ENCODE results near the gene OTOG.

OTOG gene

DNA sequence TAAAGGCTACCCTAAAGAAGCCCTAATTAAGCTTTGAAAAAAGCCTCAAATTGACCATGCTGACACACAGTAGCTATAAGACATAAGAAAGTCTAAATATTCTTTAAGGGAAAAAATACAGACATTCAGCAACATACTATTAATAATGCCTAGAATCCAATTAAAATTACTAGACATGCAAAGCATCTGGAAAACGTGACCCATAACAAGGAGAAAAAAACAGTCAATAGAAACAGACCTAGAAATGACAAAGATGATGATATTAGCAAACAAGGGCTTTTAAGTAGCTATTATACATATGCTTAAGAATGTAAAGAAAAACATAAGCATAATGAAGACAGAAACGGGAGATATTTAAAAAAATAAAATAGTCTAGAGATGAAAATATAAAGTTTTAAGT lies 108.6 kb downstream of the OTOG start:
- no peak for TF ChIP-seq JUND (IDR thresholded peaks at IDR 0.05; ENCODE audit: low read depth)
- in situ Hi-C loops (cut with HindIII; ENCODE audit: low pct_unique_long_range_greater_than_20kb, low sequenced_read_pairs), result no loop called here
- DNase-seq (ENCODE audit: low read depth in 1 of 2, low spot score in 1 of 2), result no peak

DNA sequence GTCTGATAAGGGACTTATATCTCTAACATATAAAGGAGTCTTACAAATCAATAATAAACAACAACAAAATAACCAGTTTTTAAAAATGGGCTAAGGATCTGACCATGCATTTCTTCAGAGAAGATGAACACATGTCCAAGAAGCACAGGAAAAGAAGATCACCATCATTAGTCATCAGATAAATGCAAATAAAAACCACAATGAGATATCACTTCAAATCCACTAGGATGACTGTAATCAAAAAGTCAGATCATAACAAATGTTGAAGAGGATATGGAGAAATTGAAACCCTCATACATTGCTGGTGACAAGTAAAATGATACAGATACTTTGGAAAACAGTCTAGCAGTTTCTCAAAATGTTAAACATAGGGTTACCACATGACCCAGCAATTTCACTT lies 111.2 kb downstream of the OTOG start:
- in situ Hi-C loops (cut with HindIII; ENCODE audit: low pct_unique_long_range_greater_than_20kb, low sequenced_read_pairs), result no loop called here
- no peak for DNase-seq (ENCODE audit: low read depth in 1 of 2, low spot score in 1 of 2)
- TF ChIP-seq JUND (IDR thresholded peaks at IDR 0.05; ENCODE audit: low read depth), result no peak

DNA sequence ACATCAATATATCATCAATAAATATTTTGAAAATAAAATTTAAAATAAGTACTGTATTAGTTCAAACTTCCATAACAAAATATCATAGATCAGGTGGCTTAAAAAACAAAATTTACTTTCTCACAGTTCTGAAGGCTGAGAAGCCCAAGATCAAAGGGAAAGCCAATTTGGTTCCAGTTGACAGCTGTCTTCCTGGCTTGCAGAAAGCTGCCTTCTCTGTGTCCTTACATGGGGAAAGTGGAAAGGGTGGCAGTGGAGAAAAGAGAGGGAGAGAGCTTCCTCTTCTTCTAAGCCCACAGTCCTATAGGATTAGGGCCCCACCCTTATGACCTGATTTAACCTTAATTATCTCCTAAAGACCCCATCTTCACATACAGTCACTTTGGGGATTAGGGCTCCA lies 121.1 kb downstream of the OTOG start:
- in situ Hi-C loops (cut with HindIII; ENCODE audit: low pct_unique_long_range_greater_than_20kb, low sequenced_read_pairs), result no loop called here
- DNase-seq (ENCODE audit: low read depth in 1 of 2, low spot score in 1 of 2), result no peak
- TF ChIP-seq JUND (IDR thresholded peaks at IDR 0.05; ENCODE audit: low read depth), result no peak

DNA sequence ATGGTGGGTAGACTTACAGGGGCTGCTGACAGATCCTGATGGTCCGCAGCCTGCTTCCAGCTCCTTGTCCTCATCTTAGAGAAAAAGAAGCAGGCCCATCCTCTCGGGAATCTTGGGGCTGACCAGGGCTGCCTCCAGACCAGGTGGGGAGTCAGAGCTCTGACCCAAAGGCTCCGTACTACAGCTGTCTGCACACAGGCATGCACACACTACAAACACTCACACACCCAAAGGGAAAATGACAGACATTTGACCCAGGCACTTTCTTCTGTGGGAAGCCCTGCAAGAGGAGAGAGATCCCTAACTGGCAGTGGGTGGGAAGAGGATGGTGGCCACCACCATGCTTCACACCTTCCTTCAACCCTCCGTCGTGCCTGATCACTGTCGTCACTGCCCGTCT lies 125.4 kb downstream of the OTOG start:
- in situ Hi-C loops (cut with HindIII; ENCODE audit: low pct_unique_long_range_greater_than_20kb, low sequenced_read_pairs), result no loop called here
- no peak for DNase-seq (ENCODE audit: low read depth in 1 of 2, low spot score in 1 of 2)
- no peak for TF ChIP-seq JUND (IDR thresholded peaks at IDR 0.05; ENCODE audit: low read depth)

DNA sequence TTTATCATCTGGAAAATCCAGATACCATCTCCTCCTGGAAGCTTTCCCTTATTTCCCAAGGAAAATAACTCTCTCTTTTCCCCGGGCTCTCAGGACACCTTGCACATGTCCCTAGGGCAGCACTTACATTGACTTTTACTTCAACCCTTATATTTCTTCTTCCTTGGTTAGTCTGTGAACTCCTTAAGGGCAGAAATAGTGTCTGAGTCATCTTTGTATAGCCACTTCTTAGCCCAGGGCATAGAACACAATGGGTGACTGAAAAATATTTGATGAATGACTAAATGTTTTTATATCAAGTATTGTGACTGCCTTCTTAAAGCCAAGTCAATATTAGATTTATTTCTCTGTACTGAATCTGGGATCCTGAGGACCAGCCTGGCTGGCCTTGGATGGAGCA lies 126.9 kb downstream of the OTOG start:
- in situ Hi-C loops (cut with HindIII; ENCODE audit: low pct_unique_long_range_greater_than_20kb, low sequenced_read_pairs), result no loop called here
- no peak for DNase-seq (ENCODE audit: low read depth in 1 of 2, low spot score in 1 of 2)
- TF ChIP-seq JUND (IDR thresholded peaks at IDR 0.05; ENCODE audit: low read depth), result no peak

DNA sequence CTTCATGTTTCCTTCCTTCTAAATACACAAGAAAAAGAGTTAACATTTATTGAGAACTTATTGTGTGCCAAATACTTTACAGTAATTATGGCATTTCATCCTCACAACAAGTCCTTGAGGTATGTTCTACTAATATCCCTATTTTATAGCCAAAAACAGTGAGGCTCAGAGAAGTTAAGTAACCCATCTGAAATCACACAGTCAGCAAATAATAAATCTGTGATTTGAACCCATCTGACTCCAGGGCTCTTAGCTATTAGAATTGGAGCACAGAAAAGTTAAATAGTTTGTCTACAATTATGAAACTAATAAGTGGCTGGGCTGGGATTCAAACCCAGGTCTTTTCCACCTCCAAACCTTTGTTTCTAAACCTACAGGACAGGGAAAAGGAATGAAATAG lies 135.8 kb downstream of the OTOG start:
- in situ Hi-C loops (cut with HindIII; ENCODE audit: low pct_unique_long_range_greater_than_20kb, low sequenced_read_pairs), result no loop called here
- DNase-seq (ENCODE audit: low read depth in 1 of 2, low spot score in 1 of 2), result no peak
- no peak for TF ChIP-seq JUND (IDR thresholded peaks at IDR 0.05; ENCODE audit: low read depth)

DNA sequence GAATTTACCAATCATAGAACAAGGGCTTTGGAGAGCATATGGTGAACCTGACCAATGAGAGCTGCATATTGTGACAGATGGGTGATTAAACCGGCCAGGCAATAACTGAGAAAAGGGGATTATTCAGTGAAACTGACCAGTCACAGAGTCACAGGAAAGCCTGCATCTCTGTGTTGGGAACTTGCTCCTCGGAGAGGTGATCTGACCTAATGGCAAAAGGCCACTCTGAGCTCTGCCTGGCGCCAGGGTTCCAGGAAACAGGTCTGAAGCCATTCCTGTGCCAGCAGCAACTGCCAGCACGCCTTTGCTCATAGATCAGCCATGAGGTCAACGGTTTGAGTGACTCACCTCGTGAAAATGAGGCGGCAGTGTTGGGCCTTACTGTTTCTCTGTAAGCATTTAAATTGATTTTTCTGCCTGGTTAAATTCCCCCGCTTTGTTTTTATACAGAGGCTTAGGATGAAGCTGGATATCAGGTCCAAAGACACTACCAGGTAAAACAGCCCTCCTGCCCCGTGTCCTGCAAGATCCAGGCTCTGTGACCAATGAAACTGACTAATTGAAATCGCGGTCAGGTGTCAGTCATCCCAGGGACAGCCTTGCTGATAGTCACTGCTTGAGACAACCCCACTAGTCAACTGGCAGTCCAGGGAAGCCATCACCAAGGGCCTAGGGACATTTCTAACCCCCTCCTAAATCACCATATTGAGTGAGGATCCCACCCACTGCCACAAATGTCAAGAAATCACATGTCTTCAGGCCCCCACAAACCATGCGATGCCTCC lies 136.5 kb downstream of the OTOG start:
- TF ChIP-seq JUND (IDR thresholded peaks at IDR 0.05; ENCODE audit: low read depth), result no peak
- in situ Hi-C loops (cut with HindIII; ENCODE audit: low pct_unique_long_range_greater_than_20kb, low sequenced_read_pairs), result no loop called here
- peak in 1 of 2 experiments; percentile 35 for DNase-seq (ENCODE audit: low read depth in 1 of 2, low spot score in 1 of 2)

DNA sequence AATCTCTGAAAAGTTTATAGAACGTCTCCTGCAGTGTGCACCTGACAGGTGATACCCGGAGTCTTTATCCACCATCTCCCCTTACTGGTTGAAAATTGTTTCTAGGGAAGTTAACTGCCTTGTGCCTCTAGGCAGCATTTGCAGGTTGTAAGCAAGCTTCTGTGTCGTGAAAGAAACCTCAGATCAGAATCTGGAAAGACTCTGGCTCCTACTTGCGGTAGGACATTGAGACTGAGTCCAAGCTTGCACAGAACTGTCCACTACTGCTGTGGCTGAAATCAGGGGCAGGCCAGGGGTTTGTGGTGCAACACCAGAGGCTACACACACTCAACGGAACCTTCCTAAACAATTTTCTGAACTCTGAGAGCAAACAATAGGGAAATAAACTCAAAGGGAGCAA lies 137.5 kb downstream of the OTOG start:
- no peak for TF ChIP-seq JUND (IDR thresholded peaks at IDR 0.05; ENCODE audit: low read depth)
- in situ Hi-C loops (cut with HindIII; ENCODE audit: low pct_unique_long_range_greater_than_20kb, low sequenced_read_pairs), result no loop called here
- DNase-seq (ENCODE audit: low read depth in 1 of 2, low spot score in 1 of 2), result peak in 1 of 2 experiments; percentile 26

DNA sequence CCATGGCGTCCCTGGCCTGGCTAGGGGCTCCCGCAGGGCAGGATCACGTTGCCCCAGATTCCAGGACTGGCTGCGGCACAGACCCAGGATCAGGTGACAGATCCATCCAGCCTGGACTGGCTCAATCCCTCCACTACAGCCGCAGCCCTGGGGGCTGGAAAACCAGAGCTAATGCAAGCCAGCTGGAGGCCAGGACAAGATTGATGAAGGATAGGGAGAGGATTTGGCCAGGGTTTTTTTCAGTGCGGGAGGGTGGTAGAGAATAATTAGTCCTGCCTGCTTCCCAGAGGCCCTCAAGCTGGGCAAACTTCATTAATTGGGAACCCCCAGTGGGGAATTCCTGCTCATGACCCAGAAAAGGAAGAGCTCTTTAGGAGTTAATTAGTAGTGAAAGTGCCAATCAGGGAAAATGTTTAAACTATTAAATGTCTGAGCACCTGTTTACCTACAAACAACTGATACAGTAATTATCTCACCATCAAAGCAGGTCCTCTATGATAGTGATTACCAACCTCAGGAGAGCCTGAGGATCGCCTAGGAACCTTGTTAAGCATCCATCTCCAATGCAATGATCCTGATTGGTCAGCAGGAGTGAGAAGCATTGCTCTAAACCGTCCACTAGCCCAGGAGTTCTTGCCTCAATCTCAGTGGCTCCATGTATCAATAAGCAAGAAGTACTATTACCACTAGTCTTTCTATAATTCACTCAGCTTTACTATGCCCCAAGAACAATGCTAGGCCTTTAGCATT lies 139.3 kb downstream of the OTOG start:
- TF ChIP-seq JUND (IDR thresholded peaks at IDR 0.05; ENCODE audit: low read depth), result no peak
- peak in 1 of 2 experiments; percentile 4 for DNase-seq (ENCODE audit: low read depth in 1 of 2, low spot score in 1 of 2)
- in situ Hi-C loops (cut with HindIII; ENCODE audit: low pct_unique_long_range_greater_than_20kb, low sequenced_read_pairs), result no loop called here

DNA sequence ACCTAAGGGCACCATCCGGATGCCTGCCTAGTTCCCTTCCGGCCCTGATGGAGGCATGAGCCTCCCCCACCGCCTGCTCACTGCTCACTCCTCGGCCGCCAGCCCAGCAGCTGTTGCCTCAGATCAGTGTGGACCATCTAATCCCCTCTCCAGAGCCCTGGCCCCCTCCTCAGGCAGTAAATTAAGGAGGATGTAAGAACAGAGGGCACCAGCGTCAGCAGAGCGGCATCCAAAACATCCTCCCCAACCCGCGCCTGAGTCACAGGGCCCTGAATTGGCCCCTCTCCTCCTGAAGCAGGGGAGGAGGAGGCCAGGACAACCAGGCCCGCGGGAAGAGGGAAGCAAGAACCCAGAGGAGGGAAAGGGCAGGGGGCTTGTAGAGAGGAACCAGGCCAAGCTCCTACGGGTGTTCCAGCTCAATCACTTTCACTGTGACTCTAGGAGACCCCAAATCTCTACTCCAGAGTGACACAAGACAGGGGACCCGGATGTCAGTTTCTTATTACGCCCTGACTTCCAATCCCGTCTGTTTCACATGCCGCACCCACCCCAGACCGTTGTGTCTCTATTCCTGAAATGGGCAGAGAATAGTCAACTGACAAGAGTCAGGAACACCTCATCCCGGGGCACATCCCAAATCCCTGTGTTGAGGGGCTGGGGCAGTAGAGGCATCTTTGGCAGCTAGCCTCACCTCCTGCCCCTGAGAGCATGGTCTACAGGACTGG lies 141.0 kb downstream of the OTOG start:
- no peak for DNase-seq (ENCODE audit: low read depth in 1 of 2, low spot score in 1 of 2)
- in situ Hi-C loops (cut with HindIII; ENCODE audit: low pct_unique_long_range_greater_than_20kb, low sequenced_read_pairs), result no loop called here
- no peak for TF ChIP-seq JUND (IDR thresholded peaks at IDR 0.05; ENCODE audit: low read depth)

DNA sequence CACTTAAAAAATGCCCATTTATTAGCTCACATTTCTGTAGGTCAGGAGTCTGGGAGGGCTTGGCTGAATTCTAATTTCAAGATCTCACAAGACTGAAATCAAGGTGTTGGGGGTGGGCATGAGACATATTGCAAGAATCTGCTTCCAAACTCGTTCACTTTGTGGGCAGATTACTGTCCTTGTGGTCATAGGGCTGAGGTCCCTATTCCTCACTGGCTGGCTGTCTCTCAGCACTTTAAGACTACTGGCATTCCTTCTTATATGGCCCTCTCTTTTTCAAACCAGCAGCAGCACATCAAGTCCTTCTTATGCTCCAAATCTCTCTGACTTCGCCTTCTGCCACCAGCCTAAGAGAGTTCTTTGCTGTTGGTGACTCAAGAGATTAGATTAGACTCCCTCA lies 144.5 kb downstream of the OTOG start:
- no peak for TF ChIP-seq JUND (IDR thresholded peaks at IDR 0.05; ENCODE audit: low read depth)
- in situ Hi-C loops (cut with HindIII; ENCODE audit: low pct_unique_long_range_greater_than_20kb, low sequenced_read_pairs), result no loop called here
- DNase-seq (ENCODE audit: low read depth in 1 of 2, low spot score in 1 of 2), result no peak

DNA sequence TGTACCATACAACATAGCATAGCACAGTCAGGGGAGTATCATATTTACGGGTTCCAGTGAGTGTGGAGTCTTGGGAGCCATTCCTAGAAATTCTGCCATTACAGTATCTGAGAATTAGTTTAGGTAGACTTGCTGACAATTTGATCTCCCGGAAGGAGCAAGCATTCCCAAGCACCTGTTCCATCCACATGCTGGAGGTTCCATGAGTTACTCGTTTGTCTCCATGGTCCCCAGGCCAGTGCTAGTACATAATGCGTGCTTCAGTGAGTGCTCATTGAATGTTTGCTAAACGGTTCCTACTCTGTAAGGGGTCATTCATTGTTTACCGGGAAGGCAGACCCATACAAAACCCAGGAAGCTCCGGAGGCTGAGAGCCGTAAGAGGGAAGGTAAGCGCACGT lies 144.9 kb downstream of the OTOG start:
- no peak for DNase-seq (ENCODE audit: low read depth in 1 of 2, low spot score in 1 of 2)
- TF ChIP-seq JUND (IDR thresholded peaks at IDR 0.05; ENCODE audit: low read depth), result no peak
- in situ Hi-C loops (cut with HindIII; ENCODE audit: low pct_unique_long_range_greater_than_20kb, low sequenced_read_pairs), result no loop called here

DNA sequence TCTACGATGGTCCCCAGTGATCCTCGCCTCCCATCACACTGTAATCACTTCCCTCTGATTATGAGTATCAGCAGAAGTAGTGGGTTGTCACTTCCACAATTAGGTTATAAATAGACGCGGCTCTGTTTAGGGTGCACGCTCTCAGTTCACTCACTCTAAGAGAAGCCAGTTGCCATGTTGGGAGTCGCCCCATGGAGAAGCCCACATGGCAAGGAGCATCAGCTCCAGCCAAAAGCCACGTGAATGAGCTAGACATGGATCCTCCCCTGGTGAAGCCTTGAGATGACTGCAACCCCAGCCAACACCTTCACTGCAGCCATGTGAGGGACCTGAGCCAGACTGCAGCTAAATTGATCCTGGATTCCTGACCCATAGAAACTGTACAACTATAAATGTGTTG lies 145.9 kb downstream of the OTOG start:
- DNase-seq (ENCODE audit: low read depth in 1 of 2, low spot score in 1 of 2), result no peak
- in situ Hi-C loops (cut with HindIII; ENCODE audit: low pct_unique_long_range_greater_than_20kb, low sequenced_read_pairs), result no loop called here
- TF ChIP-seq JUND (IDR thresholded peaks at IDR 0.05; ENCODE audit: low read depth), result no peak
